Measurements from ENCODE around the gene PPP1R10.
"Not testable (repeated sequence)": the region's sequence is repeated elsewhere in the genome, so short reads cannot be mapped to it uniquely, and the experiment has no call there.

Gene PPP1R10

GRCh38 chr6:30597315-30598144 is 19.5 kb downstream of the PPP1R10 start:
- peak; percentile 79 for TF ChIP-seq CTCF (IDR thresholded peaks at IDR 0.05; ENCODE audit: low read length, missing control alignments)
- H3K4me3 ChIP-seq (replicated peaks; ENCODE audit: low read depth, low read length), result not testable (repeated sequence)
- DNase-seq (ENCODE audit: low read depth), result peak; percentile 84

GRCh38 chr6:30592287-30592686 is 24.8 kb downstream of the PPP1R10 start:
- TF ChIP-seq CTCF (IDR thresholded peaks at IDR 0.05; ENCODE audit: low read length, missing control alignments), result no peak
- no peak overlapping the region for H3K4me3 ChIP-seq (replicated peaks; ENCODE audit: low read depth, low read length)
- DNase-seq (ENCODE audit: low read depth), result no peak

- TF ChIP-seq CTCF (IDR thresholded peaks at IDR 0.05; ENCODE audit: low read length, missing control alignments), result no peak
- no peak overlapping the region for H3K4me3 ChIP-seq (replicated peaks; ENCODE audit: low read depth, low read length)
- DNase-seq (ENCODE audit: low read depth), result peak; percentile 66
These were observed 26.0 kb downstream of the PPP1R10 start for GRCh38 chr6:30591008-30591407.

GRCh38 chr6:30590509-30590908 is 26.5 kb downstream of the PPP1R10 start:
- no peak for TF ChIP-seq CTCF (IDR thresholded peaks at IDR 0.05; ENCODE audit: low read length, missing control alignments)
- no peak for DNase-seq (ENCODE audit: low read depth)

GRCh38 chr6:30589754-30590358 is 27.2 kb downstream of the PPP1R10 start:
- H3K4me3 ChIP-seq (replicated peaks; ENCODE audit: low read depth, low read length), result no peak overlapping the region
- TF ChIP-seq CTCF (IDR thresholded peaks at IDR 0.05; ENCODE audit: low read length, missing control alignments), result no peak
- DNase-seq (ENCODE audit: low read depth), result no peak

More at GRCh38 chr6:30590509-30590908, 26.5 kb downstream of the PPP1R10 start:
- no peak overlapping the region for H3K4me3 ChIP-seq (replicated peaks; ENCODE audit: low read depth, low read length)

GRCh38 chr6:30583921-30584320 is 33.1 kb downstream of the PPP1R10 start:
- no peak for DNase-seq (ENCODE audit: low read depth)
- no peak for TF ChIP-seq CTCF (IDR thresholded peaks at IDR 0.05; ENCODE audit: low read length, missing control alignments)
- H3K4me3 ChIP-seq (replicated peaks; ENCODE audit: low read depth, low read length), result no peak overlapping the region

Data from fibroblast of pulmonary artery (primary cell).